Umbilical cord (tissue), 2 donors: ENCODE measurements around the gene ZBTB43. TPM values are rescaled to one million over a fixed set of nuclear protein-coding genes. Genes with fewer than 3 reads are reported as not detected.

Experiments used
- DNase-seq: peaks from one replicate; pipeline ENCODE4 v3.0.0-alpha.2; 2015; ENCODE audit warnings: low spot score
- total RNA-seq: library from RNA; depleted of rRNA; stranded (reverse); fragments of >200 nt; gene quantifications from one replicate; pipeline ENCODE4 v1.2.3, GENCODE V29; 2014; ENCODE audit warnings: low replicate concordance; ENCODE audit not compliant: insufficient read depth

Gene ZBTB43
- total RNA-seq, 1 donor from 2014 or later: 9.9 TPM

DNA sequence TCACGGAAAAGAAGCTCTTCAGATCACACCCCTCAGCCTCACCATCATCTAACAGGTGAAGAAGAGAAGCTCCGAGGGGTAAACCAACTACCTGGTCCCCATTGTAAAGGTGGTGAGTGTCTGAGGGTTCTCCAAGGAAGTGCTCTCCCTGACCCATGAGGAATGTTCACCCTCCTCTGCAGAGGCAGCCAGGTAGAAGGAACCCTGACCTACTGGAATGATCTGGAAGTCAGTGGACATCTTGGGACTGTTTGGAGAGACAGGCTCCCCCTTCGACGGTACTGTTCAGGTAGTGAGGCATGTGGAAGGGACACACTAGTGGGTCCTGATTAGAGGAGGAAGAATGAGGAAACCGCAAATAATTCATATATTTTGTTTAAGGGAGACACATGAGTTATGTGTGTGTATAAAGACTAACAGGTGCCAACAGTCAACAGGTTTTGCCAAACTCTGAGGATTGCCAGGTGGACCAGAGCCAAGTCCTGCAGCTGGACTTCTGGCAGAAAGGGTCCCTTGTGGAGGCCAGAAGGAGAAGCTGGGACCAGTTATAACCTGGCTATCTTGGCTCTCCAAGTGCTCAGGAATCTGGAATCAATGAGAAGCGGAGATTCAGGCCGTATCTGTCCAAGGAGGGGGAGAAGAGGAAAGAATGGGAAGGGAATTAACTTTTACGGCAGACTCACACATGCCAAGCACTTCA is 52.6 kb downstream of the ZBTB43 start:
- DNase-seq: no peak

DNA sequence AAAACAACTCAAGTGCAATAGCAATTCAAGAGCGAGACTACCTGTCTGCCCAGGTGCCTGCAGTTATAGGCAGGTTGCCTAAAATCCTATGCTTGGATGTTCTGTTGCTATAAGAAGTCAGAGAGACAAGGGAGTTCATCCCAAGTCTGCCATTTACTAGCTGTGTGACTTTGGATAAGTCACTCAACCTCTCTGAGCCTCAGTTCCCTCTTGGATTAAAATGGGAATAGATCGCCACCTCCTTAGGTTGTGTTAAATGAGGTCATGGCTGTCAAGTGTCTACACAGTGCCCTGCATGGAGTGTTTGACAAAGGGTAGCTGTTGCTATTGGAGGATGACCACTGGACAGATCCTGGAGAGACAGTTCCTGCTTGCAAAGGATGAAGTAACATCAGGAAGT is 54.3 kb downstream of the ZBTB43 start:
- DNase-seq: no peak

DNA sequence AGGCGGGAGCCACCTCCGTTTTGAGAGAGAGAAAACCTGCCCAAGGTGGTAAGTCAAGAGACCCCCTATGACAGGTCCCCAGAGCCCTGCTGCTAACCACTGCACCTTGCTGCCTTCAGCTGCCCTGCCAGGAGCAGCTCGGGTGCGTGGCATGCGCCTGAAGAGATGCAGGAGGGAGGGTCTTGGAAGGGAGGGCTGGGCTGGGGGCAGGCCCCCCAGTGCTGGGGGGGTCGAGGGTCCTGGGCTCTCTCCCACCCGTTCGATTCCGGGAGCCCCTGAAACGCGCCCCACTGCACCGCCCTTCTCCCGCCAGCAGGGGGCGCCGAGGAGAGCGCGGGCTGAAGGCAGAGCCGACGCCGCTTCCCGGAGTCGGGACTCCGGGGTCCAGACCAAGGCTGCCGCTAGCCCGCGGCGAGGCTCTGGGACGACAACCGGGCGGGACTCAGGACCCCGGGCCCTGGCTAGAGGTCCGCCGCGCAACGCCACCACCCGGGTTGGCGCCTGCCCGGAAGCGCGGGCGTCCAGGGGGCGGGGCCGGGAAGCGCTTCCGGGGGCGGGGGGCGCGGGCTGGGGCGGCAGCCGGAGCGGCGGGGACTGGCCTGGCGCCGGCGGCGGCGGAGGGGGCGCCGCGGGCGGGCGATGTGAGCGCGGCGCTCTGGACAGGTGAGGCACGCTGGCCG is 55.4 kb downstream of the ZBTB43 start, which contains the start of gene ZBTB34:
Gene ZBTB34, plus strand, starts transcription at position 563 of the 680 bp plus-strand sequence. CDS start 18,761 bp downstream, outside the sequence.
- peak; percentile 63 for DNase-seq

DNA sequence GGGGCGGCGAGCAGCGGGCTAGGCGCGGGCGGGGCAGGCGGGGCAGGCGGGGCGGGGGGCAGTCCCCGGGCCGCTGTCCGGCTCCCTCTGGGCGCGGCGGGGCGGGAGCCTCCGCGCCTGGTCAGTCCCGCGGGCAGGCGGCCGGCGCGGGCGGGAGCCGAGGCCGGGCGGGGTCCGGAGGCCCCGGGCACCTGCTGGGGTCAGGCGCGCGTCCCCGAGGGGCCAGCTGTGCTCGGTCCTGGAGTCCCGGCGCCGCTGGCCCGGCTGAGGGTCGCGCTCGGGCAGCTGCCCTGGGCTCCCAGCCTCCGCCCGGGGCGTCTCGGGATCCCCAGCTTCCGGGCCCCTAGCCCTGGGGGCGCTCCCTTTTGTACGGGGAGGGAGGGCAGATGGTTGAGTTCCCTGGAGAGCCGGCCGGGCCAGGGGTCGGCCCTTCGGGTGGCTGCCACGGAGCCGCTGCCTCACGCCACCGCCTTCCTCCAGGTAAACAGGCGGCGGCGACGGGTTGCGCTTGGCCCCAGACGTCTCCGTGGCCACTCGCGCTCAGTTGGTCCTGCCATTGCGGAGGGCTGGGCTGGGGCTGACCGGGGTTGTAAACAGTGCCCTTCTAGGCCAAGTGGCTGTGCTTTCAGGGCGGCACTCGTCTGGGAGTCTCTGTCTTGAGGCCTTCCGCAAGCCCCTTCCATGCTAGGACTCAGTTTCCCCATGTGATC is 56.1 kb downstream of the ZBTB43 start:
- peak; percentile 21 for DNase-seq

DNA sequence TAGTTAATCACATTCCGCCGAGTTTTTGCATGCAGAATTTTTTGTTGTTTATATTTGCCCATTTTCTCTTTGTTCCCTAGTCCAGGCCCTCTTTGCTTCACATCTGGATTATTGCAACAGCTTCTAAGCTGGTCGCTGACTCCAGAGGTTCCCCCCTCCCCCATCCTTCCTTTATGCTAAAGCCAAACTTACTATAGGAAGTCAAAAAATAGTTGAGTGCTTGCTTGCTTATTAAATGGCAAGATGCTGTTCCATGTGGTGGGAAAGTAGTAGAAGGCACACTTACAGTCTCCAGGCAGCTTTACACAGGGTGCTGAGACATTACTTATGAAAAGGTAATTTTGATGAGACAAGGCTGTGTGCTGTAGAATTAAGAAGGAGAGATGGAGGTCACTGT is 56.9 kb downstream of the ZBTB43 start:
- peak; percentile 70 for DNase-seq

DNA sequence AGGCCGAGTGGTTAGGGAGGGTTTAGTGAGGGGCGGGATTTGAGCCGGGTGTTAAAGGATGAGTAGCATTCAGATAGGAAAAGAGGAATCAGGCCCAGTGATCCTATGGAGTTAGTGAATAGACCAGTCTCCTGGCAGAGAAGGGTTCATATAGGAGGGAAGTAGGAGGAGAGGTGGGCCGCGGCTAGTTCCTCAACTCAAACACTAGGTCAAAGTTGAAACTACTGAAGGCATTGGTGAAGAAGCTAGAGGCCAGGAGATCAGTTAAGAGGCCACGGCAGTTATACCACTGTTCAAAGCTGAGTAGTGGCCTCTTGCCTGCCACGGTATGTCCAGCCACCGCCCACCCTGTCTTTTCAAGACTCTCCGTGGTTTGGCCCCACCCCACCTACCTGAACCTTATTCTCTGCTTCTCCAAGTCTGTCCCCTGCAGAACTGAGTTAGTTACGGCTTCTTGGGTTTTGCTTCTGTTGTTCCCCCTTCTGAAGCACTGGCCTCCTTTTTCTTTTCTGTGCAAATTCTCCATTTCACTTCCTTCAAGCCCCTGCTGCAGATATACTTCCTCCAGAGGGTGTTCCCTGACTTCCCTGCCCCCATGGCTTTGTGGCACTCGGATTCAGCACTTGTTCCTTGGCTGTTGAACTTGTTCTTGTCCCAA is 57.4 kb downstream of the ZBTB43 start:
- peak; percentile 38 for DNase-seq

DNA sequence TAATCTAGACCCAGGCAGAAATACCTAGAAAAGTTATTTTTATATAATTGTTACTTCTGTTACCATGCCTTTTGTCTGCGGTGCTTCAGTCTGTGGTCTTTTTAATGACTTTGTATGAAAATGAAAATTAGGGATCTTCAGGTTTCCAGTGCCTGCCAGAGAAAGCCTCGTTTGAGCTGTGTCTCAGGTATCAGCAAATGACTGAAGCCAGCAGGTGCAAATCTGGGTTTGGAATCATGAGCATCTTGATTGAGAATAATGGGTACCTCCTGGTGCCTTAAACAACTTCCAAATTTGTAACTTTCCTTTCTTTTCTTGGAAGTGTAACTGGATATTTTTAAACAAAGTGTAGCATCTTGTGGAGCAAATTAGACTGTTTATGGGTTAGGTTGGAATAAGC is 59.9 kb downstream of the ZBTB43 start:
- no peak for DNase-seq

DNA sequence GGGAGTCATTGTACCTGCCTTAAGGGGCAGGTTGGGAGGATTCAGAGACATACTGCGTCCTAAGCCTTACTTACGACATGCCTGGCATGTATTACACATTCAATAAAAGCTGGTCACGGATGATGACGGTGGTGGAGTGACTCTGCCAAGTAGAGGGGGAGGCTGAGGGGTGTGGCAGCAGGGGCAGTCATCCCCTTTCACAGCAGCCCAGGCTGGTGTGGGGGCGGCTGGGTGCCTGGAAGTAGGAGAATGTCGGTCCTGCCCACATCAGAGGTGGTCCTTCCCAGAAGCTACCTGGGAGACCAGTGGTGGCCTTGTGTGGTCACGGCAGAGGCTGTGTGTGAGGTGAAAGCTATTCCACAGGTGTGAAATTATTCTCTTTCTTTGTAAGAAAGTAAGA is 64.5 kb downstream of the ZBTB43 start:
- DNase-seq: no peak

DNA sequence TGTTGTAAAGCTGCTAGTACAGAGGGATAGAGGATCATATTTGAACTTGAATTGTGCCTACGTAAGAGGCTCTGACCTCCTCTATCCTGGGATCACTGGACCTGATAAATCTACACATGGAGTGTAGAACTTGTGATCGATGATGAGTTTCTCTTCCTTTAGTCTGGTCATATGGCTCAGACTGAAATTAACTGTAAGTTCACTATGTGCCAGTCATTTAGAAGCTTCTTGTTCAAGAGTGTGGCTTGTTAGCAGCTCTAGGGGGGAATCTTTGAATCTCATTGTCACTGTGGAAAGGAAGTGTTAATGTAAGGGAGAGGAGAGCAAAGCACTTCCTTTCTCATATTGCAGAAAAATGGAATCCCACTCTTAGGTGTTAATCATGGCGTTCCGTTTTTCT is 67.7 kb downstream of the ZBTB43 start:
- DNase-seq: no peak

DNA sequence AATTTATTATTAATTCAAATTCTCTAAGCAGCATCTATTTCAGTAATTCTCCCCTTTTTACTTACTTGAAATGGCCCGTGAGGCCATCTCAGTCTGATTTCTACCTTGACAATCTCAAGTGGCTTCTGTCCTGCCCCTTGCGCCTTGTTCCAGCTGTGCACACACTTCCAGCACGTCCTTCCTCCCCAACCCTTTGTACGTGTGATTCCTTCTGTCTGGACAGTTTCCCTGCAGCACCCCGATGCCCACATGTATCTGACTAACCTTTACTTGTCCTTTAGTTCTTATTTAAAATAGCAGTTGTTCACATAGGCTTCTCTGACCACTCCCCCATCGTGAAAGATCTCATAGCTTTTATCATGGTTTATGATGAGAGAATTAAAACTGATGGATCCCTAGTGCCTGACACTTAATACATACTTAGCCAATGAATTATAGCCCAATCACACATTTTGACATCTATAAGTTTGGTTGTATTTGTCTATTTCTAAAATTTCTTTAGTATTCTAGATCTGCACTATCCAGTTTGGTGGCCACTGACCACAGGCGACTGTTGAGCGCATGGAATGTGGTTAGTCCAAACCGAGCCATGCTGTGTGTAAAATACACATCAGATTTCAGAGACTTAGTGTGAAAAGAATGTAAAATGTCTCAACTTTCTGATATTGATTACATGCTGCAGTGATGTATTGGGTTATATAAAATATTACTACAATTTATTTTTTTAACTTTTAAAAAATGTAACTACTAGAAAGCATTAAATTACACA is 69.9 kb downstream of the ZBTB43 start:
- DNase-seq: no peak

DNA sequence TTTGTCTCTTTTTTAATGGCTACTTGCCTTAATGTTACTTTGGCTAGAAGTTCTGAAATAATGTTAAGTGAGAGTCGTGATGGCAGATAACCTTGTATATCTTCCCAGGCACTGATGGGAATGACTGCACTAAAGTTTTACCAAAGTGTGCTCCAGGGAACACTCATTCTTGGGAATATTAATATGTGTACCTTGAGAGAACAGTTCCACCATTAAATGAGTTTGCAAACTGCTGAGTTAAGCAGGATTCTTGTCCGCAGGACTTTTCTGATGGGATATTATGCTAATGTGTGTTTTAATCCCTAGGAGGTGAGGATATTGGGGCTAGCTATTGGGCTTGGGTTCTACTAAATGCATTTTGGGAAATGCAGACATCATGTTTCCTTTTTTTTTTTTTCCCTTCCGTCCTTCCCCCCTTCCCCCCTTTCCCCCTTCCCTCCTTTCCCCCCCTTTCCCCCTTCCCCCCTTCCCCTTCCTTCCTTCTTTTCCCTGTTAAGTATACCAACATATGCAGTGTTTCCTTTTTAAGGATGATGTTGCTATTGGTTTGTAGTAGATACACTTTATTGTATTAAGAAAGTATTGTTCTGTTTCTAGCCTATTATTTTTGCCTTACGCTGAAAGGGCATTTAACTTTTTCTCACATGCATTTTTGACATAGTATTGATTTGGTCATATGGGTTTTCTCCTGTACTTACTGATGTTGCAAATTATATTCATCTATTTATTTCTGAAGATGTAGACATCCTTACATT is 71.1 kb downstream of the ZBTB43 start:
- no peak for DNase-seq

DNA sequence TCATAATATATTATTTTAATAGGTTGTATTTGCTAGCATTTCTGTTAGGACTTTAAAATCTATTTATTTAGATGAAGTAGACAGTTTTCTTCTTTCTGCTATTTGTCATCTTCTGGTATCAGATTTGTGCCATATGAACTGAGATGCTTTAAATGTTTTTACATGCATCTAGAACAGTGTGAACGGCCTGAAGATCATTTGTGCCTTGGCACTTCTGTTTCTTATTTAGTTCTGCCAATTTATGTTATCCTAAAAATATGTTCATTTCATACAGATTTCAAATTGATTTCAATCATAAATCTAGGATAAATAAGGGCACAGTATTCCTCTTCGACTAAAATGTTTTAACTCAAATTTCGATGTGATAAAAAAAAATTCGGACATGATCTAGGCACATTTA is 71.7 kb downstream of the ZBTB43 start:
- no peak for DNase-seq

DNA sequence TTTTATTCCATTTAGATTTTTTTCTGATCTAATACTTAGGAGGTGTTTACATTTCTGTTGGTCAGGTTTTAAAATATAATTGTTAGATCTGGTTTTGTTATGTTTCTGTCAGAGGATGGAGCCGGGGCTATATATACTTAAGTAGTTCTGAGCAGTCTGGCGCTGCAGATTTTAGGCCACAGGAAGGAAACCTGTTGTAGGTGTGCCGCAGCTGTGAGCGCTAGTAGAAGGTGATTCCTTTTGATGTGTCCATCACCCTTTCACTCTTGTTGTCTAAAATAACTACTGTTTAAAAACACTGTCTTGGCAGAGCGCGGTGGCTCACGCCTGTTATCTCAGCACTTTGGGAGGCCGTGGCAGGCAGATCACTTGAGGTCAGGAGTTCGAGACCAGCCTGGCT is 72.6 kb downstream of the ZBTB43 start:
- no peak for DNase-seq

DNA sequence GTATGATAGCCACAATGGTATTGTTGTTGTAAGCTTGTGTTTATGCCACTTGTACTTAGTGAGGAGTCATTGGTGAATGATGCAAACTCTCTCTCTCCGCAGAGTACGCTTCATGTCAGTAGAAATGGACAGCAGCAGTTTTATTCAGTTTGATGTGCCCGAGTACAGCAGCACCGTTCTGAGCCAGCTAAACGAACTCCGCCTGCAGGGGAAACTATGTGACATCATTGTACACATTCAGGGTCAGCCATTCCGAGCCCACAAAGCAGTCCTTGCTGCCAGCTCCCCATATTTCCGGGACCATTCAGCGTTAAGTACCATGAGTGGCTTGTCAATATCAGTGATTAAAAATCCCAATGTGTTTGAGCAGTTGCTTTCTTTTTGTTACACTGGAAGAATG is 74.4 kb downstream of the ZBTB43 start:
- no peak for DNase-seq

DNA sequence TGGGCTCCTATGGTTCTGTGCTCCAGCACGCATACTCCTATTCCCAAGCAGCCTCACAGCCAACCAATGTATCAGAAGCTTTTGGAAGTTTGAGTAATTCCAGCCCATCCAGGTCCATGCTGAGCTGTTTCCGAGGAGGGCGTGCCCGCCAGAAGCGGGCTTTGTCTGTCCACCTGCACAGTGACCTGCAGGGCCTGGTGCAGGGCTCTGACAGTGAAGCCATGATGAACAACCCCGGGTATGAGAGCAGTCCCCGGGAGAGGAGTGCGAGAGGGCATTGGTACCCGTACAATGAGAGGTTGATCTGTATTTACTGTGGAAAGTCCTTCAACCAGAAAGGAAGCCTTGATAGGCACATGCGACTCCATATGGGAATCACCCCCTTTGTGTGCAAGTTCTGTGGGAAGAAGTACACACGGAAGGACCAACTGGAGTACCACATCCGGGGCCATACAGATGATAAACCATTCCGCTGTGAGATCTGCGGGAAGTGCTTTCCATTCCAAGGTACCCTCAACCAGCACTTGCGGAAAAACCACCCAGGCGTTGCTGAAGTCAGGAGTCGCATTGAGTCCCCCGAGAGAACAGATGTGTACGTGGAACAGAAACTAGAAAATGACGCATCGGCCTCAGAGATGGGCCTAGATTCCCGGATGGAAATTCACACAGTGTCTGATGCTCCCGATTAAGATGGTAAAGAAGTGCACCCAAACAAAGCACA is 75.5 kb downstream of the ZBTB43 start:
- no peak for DNase-seq

DNA sequence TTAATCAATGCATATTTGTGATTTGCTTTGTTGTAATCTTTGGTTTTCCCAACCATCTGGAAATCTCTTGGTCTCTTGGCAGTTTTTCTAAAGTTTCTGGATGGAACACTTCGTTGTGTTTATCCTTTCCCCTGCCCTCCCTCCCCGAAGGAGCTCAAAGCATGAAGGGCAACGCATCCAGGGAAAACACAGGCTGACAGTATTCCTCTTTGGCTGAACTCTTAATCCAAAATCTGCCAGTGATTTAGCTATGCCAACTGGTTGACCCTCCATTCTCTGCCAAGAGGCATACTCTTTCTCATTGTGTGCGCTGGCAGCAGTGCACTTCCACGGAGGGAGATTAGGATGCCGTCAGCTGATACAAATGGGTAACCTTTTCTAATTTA is 76.1 kb downstream of the ZBTB43 start:
- DNase-seq: no peak

DNA sequence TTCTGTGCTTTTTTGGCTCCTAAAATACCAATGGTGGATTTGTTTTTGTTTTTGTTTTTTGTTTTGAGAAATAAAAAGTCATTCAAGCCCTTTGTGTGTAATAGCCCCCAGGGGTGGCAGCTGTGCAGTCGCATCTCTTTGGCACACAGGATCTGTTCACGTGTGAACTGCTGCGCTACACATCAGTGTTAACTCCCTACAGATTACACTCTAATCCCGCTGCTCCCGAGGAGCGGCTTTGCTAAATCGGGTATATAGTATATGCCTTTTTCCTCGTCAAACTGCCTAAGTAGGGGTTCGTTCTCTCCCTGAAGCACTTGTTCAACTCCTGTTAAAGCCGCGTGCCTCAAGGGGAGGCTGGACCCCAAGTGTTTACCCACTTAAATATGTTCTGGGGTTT is 77.9 kb downstream of the ZBTB43 start:
- DNase-seq: no peak

DNA sequence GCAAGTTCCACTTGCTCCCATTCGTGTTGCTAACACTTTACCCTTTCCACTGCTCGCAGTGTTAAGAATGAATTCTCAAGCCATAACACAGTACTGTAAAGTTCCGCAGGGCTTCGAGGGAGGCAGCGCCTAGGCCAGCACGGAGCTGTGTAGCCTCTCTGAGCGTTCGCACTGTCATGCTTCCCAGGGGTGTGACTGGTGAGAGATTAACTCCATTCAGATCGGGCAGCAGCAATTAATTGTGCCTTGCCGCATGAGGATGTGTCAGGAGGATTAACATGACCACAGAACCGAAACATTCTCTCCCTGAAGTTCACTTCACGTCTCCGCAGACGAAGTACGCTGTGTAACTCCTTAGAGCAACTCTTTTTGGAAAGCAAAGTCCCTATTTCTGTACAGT is 78.8 kb downstream of the ZBTB43 start:
- DNase-seq: no peak

DNA sequence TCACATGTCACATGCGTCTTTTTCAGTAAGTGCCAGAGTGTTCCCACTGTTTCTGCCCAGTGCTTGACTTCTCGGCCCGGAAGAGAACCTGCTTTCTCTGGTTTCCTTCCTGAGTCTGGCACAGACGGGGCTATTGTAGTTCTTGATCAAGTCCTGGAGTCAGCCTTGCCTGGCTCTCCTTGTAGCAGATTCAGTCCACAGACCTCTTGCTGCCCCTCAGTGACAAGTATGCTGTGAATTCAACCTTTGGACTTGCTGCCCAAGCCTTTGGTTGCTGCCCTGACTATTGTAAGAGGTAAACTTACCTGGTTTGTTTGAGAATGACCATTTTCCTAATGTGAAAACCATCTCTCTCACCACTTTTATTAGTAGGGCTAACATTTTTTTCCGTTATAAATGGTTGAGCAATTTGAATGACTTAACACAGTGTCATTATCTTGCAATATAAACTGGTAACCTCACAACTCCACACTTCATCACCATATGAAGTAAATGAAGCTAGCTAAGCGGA is 80.3 kb downstream of the ZBTB43 start:
- DNase-seq: no peak
